IMR-90 (cell line): ENCODE results near the gene CDC6.

Experiments used
- CEBPB ChIP-seq: IDR thresholded peaks from 2 replicates; pipeline ENCODE4 v1.6.1; 2012; ENCODE audit warnings: low read depth, low read length, improper control_type of control experiment
- FOS ChIP-seq: fragments of 150-350 bp; IDR thresholded peaks from 2 replicates; pipeline ENCODE4 v1.6.1; 2016; ENCODE audit warnings: low read depth, low read length
- POLR2A ChIP-seq: IDR thresholded peaks from 2 replicates; pipeline ENCODE4 v1.6.1; 2012; ENCODE audit warnings: mild to moderate bottlenecking, low read depth, low read length
- RAD21 ChIP-seq: IDR thresholded peaks from 2 replicates; pipeline ENCODE4 v1.6.1; 2012; ENCODE audit warnings: low read length, improper control_type of control experiment
- RFX5 ChIP-seq: IDR thresholded peaks from 2 replicates; pipeline ENCODE4 v1.8.0; 2012; ENCODE audit warnings: low read depth, mild to moderate bottlenecking, low read length, moderate library complexity
- TF ChIP-seq, protein P1 (sequence below): conservative IDR thresholded peaks from 2 replicates; pipeline ENCODE4 v1.5.1; 2012; ENCODE audit warnings: mild to moderate bottlenecking, low read depth, low read length, improper control_type of control experiment
- TF ChIP-seq, protein P2 (sequence below): fragments of 150-350 bp; IDR thresholded peaks from 2 replicates; pipeline ENCODE4 v1.6.1; 2016; ENCODE audit warnings: low read depth, mild to moderate bottlenecking, low read length, moderate library complexity, borderline replicate concordance
- TF ChIP-seq, protein P3 (sequence below): fragments of 150-350 bp; IDR thresholded peaks from 2 replicates; pipeline ENCODE4 v1.6.1; 2017; ENCODE audit warnings: mild to moderate bottlenecking, antibody characterized with exemption, low read length, low read depth

DNA sequence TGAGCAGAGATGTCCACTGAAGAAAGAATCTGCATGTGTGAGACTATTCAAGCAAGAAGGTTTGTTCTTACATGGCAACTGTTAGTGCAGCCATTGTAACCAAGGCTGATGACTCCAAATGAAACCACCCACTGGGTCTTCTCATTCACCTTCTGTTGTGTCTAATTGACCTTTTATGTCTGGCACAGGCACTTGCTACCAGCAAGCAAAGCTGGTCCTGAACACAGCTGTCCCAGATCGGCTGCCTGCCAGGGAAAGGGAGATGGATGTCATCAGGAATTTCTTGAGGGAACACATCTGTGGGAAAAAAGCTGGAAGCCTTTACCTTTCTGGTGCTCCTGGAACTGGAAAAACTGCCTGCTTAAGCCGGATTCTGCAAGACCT lies 3.6 kb downstream of the CDC6 start:
- TF ChIP-seq CEBPB (no peak), RAD21 (no peak), FOS (no peak), POLR2A (no peak), RFX5 (no peak)
- TF ChIP-seq, protein P1, sequence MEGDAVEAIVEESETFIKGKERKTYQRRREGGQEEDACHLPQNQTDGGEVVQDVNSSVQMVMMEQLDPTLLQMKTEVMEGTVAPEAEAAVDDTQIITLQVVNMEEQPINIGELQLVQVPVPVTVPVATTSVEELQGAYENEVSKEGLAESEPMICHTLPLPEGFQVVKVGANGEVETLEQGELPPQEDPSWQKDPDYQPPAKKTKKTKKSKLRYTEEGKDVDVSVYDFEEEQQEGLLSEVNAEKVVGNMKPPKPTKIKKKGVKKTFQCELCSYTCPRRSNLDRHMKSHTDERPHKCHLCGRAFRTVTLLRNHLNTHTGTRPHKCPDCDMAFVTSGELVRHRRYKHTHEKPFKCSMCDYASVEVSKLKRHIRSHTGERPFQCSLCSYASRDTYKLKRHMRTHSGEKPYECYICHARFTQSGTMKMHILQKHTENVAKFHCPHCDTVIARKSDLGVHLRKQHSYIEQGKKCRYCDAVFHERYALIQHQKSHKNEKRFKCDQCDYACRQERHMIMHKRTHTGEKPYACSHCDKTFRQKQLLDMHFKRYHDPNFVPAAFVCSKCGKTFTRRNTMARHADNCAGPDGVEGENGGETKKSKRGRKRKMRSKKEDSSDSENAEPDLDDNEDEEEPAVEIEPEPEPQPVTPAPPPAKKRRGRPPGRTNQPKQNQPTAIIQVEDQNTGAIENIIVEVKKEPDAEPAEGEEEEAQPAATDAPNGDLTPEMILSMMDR: no peak
- TF ChIP-seq, protein P2, sequence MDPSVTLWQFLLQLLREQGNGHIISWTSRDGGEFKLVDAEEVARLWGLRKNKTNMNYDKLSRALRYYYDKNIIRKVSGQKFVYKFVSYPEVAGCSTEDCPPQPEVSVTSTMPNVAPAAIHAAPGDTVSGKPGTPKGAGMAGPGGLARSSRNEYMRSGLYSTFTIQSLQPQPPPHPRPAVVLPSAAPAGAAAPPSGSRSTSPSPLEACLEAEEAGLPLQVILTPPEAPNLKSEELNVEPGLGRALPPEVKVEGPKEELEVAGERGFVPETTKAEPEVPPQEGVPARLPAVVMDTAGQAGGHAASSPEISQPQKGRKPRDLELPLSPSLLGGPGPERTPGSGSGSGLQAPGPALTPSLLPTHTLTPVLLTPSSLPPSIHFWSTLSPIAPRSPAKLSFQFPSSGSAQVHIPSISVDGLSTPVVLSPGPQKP: no peak
- TF ChIP-seq, protein P3, sequence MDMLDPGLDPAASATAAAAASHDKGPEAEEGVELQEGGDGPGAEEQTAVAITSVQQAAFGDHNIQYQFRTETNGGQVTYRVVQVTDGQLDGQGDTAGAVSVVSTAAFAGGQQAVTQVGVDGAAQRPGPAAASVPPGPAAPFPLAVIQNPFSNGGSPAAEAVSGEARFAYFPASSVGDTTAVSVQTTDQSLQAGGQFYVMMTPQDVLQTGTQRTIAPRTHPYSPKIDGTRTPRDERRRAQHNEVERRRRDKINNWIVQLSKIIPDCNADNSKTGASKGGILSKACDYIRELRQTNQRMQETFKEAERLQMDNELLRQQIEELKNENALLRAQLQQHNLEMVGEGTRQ: no peak
